ENCODE results near the gene SYNPR. TPM values are rescaled to one million over a fixed set of nuclear protein-coding genes. Genes with fewer than 3 reads are reported as not detected.

Gene SYNPR
- total RNA-seq, 2 experiments from 2014 or later, result not detected

GRCh38 chr3:63323766-63324165, 45.7 kb downstream of the SYNPR start:
- Histone ChIP-seq H3K4me3 (ENCODE audit: low read length) (no peak overlapping the region), H3K4me1 (ENCODE audit: insufficient read depth, low read length) (no peaks in the 10 kb centered on the region), H3K9me3 (ENCODE audit: control insufficient read depth in 1 of 2, insufficient read depth in 1 of 2, low read length in 2 of 2) (no peaks in the 10 kb centered on the region), H3K27ac (ENCODE audit: low read depth in 1 of 2, low read length in 2 of 2) (no peak overlapping the region), H3K27me3 (ENCODE audit: control insufficient read depth in 1 of 2, insufficient read depth in 2 of 2, low read length in 2 of 2) (no peaks in the 10 kb centered on the region), H3K36me3 (ENCODE audit: insufficient read depth, low read length) (no peaks in the 10 kb centered on the region)
- TF ChIP-seq CTCF (IDR thresholded peaks at IDR 0.05), result no peak
- ChIA-PET CTCF (no interaction called here), POLR2A (no interaction called here)
- no peak overlapping the region for H3K4me3 Mint-ChIP-seq
- peaks cover 5% of the 10 kb centered on the region for H3K27me3 Mint-ChIP-seq
- H3K36me3 Mint-ChIP-seq (ENCODE audit: low read depth), result no peaks in the 10 kb centered on the region
- no peak overlapping the region for H3K27ac Mint-ChIP-seq
- no peaks in the 10 kb centered on the region for H3K4me1 Mint-ChIP-seq (ENCODE audit: low read depth)
- DNase-seq, result no peak
- H3K9me3 Mint-ChIP-seq, result no peaks in the 10 kb centered on the region
- intact Hi-C loops (cut with DNase I, micrococcal nuclease), result no loop called here
- no peak for ATAC-seq (ENCODE audit: poor library complexity)

- CTCF ChIA-PET, result no interaction called here
- Mint-ChIP-seq H3K4me3 (no peak overlapping the region), H3K9me3 (no peaks in the 10 kb centered on the region), H3K36me3 (ENCODE audit: low read depth) (no peaks in the 10 kb centered on the region), H3K27ac (no peak overlapping the region), H3K4me1 (ENCODE audit: low read depth) (no peaks in the 10 kb centered on the region), H3K27me3 (peaks cover 5% of the 10 kb centered on the region)
- no peak overlapping the region for H3K27ac ChIP-seq (ENCODE audit: low read depth in 1 of 2, low read length in 2 of 2)
- no peak for TF ChIP-seq CTCF (IDR thresholded peaks at IDR 0.05)
- intact Hi-C loops (cut with DNase I, micrococcal nuclease), result no loop called here
- ATAC-seq (ENCODE audit: poor library complexity) (no peak), DNase-seq (no peak)
- no peak overlapping the region for H3K4me3 ChIP-seq (ENCODE audit: low read length)
- H3K27me3 ChIP-seq (ENCODE audit: control insufficient read depth in 1 of 2, insufficient read depth in 2 of 2, low read length in 2 of 2), result no peaks in the 10 kb centered on the region
- POLR2A ChIA-PET, result no interaction called here
- no peaks in the 10 kb centered on the region for H3K4me1 ChIP-seq (ENCODE audit: insufficient read depth, low read length)
- no peaks in the 10 kb centered on the region for H3K36me3 ChIP-seq (ENCODE audit: insufficient read depth, low read length)
- no peaks in the 10 kb centered on the region for H3K9me3 ChIP-seq (ENCODE audit: control insufficient read depth in 1 of 2, insufficient read depth in 1 of 2, low read length in 2 of 2)
These were observed 46.5 kb downstream of the SYNPR start for GRCh38 chr3:63324621-63325020.

- no peak for ATAC-seq (ENCODE audit: poor library complexity)
- Mint-ChIP-seq H3K27me3 (peaks cover 5% of the 10 kb centered on the region), H3K36me3 (ENCODE audit: low read depth) (no peaks in the 10 kb centered on the region), H3K4me3 (no peak overlapping the region), H3K27ac (no peak overlapping the region), H3K9me3 (no peaks in the 10 kb centered on the region), H3K4me1 (ENCODE audit: low read depth) (no peaks in the 10 kb centered on the region)
- no peak for DNase-seq
- H3K4me3 ChIP-seq (ENCODE audit: low read length), result no peak overlapping the region
- no peaks in the 10 kb centered on the region for H3K4me1 ChIP-seq (ENCODE audit: insufficient read depth, low read length)
- H3K27me3 ChIP-seq (ENCODE audit: control insufficient read depth in 1 of 2, insufficient read depth in 2 of 2, low read length in 2 of 2), result no peaks in the 10 kb centered on the region
- CTCF ChIA-PET, result no interaction called here
- no peaks in the 10 kb centered on the region for H3K36me3 ChIP-seq (ENCODE audit: insufficient read depth, low read length)
- POLR2A ChIA-PET, result no interaction called here
- no peak overlapping the region for H3K27ac ChIP-seq (ENCODE audit: low read depth in 1 of 2, low read length in 2 of 2)
- H3K9me3 ChIP-seq (ENCODE audit: control insufficient read depth in 1 of 2, insufficient read depth in 1 of 2, low read length in 2 of 2), result no peaks in the 10 kb centered on the region
- intact Hi-C loops (cut with DNase I, micrococcal nuclease), result no loop called here
- no peak for TF ChIP-seq CTCF (IDR thresholded peaks at IDR 0.05)
These were observed 47.3 kb downstream of the SYNPR start for GRCh38 chr3:63325386-63325785.
